Activated naive CD4-positive, alpha-beta T cell treated with anti-CD3 and anti-CD28 coated beads for 36 hours (primary cell): ENCODE measurements around the gene C1R. TPM values are rescaled to one million over a fixed set of nuclear protein-coding genes. Genes with fewer than 3 reads are reported as not detected.

Experiments used
- CTCF ChIA-PET: fragments of 350-600 bp; sonication (Branson Sonifier 250); formaldehyde crosslinking; loops from one replicate; lab custom pipeline; 2021; ENCODE audit warnings: antibody characterized with exemption; lab: Charles Lee
- DNase-seq: peaks from one replicate; pipeline ENCODE4 v3.0.0-alpha.2; 2020
- H3K27ac Mint-ChIP-seq: one replicate; pipeline ENCODE4 v1.8.0; 2021; ENCODE audit warnings: mild to moderate bottlenecking, mixed read lengths
- H3K27me3 Mint-ChIP-seq: one replicate; pipeline ENCODE4 v1.8.0; 2021; ENCODE audit warnings: low read depth, mixed read lengths
- H3K36me3 Mint-ChIP-seq: one replicate; pipeline ENCODE4 v1.8.0; 2021; ENCODE audit warnings: low read depth, mixed read lengths
- H3K4me1 Mint-ChIP-seq: one replicate; pipeline ENCODE4 v1.8.0; 2021; ENCODE audit warnings: low read depth, mixed read lengths
- H3K4me3 Mint-ChIP-seq: one replicate; pipeline ENCODE4 v1.8.0; 2021; ENCODE audit warnings: mild to moderate bottlenecking, moderate library complexity, mixed read lengths
- H3K9me3 Mint-ChIP-seq: one replicate; pipeline ENCODE4 v1.8.0; 2021; ENCODE audit warnings: mixed read lengths
- intact Hi-C: fragments of 100-400 bp; cut with micrococcal nuclease; formaldehyde crosslinking; loops from one replicate; pipeline ENCODE4 v1.15.1; 2023
- total RNA-seq, 2 experiments: library from RNA; stranded (reverse); gene quantifications; one replicate each; pipeline ENCODE4 v1.2.3, GENCODE V29; 2021

The C1R gene
- total RNA-seq, 2 experiments from 2014 or later = 1.4 to 1.5 TPM

DNA sequence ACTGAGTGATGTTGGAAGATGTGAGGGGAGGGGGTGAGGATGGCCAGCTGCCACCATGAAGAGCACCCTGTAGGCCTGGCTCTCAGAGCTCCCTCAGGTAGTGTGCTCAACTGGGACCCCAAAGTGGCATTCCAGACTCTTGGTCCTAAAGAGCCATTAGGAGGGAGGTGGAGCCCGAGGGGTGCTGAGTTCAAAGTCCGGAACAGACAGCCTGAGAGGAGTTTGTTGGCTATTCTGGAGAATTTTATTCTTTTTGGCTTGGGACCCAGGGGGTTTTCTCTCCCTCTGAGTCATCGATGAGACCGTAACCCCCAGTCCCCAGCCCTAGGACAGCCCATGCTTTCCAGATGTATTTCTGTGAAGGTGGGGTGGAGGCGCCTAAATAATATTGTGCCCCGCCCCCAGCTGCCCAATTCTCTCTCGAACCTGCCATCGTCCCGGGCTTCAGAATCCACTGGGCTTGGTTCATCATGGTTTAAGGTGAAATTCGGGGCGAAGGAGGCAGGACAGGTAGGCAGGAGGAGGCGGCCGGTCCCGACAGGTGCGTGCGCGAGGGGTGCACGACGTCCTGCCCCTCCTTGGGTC is 37.1 kb upstream of the C1R start:
- DNase-seq = no peak
- CTCF ChIA-PET = interaction anchor here (1.4 kb wide), 1 partner anchor 15 kb away, joined by 3 read pairs; no protein-coding TSS in a partner anchor

GRCh38 chr12:7128681-7129286 is 36.5 kb upstream of the C1R start, which contains the start of gene RBP5:
Gene RBP5, minus strand, starts transcription at chr12:7128889. Its CDS starts 114 bp downstream, at chr12:7128775.
- CTCF ChIA-PET = interaction anchor here (0.6 to 1.4 kb wide), 2 partner anchors 14 to 16 kb away, joined by 3 read pairs; no protein-coding TSS in a partner anchor
- intact Hi-C loops = no loop called here
- Mint-ChIP-seq H3K36me3 (no peaks in the 10 kb centered on the region), H3K27me3 (no peaks in the 10 kb centered on the region), H3K27ac (no peak within 1 kb of the TSS), H3K9me3 (no peaks in the 10 kb centered on the region), H3K4me1 (peaks cover 27% of the 10 kb centered on the region), H3K4me3 (peak within 1 kb of the TSS; percentile 82)
- DNase-seq = no peak

More for the DNA sequence above, 37.1 kb upstream of the C1R start:
- H3K36me3 Mint-ChIP-seq = no peaks in the 10 kb centered on the region
- H3K9me3 Mint-ChIP-seq = no peaks in the 10 kb centered on the region
- peak overlapping the region; percentile 82 for H3K4me3 Mint-ChIP-seq
- H3K4me1 Mint-ChIP-seq = peaks cover 27% of the 10 kb centered on the region
- H3K27ac Mint-ChIP-seq = no peak overlapping the region
- intact Hi-C loops = no loop called here
- H3K27me3 Mint-ChIP-seq = no peaks in the 10 kb centered on the region

DNA sequence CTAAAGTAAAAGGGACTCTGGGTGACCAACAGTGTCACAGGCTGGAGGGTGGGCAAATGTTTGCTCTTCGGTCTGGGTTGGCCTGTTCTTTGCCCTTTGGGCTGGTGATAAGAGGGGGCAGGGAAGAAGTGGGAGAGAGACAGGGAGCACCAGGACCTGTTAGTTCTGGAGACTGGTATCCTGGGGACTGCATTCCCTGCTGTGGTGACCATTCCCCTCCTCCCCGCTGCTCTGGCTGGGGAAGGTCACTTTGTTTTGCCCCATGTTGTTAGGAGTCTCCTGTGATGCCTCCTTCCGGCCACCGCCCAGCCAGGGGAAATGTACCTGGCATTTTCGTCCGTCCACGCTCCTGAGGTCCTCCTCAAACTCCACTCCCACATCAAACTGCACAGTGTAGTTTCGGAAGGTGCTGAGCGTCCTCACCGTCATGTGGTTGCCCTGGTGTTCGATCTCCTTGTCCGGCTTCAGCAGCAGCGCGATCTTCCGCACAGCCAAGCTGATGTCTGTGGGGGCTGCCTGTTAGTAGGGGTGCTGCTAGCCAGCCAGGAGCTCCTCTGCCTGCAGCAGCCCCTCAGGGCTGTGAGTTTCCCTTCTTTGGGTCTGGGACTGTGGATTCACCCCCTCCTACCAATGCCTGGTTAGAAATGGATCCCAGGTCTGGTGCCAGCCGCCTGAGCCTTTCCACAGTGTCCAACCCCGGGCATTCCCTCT is 35.8 kb upstream of the C1R start:
- CTCF ChIA-PET = interaction anchor here (0.6 to 1.4 kb wide), 2 partner anchors 15 to 17 kb away, joined by 3 read pairs; no protein-coding TSS in a partner anchor
- no peak overlapping the region for H3K4me3 Mint-ChIP-seq
- DNase-seq = no peak
- H3K4me1 Mint-ChIP-seq = peaks cover 27% of the 10 kb centered on the region
- no peaks in the 10 kb centered on the region for H3K36me3 Mint-ChIP-seq
- intact Hi-C loops = no loop called here
- no peaks in the 10 kb centered on the region for H3K27me3 Mint-ChIP-seq
- H3K9me3 Mint-ChIP-seq = no peaks in the 10 kb centered on the region
- H3K27ac Mint-ChIP-seq = no peak overlapping the region

GRCh38 chr12:7125632-7126227 is 33.5 kb upstream of the C1R start:
- no peaks in the 10 kb centered on the region for H3K9me3 Mint-ChIP-seq
- peaks cover 9% of the 10 kb centered on the region for H3K4me1 Mint-ChIP-seq
- no peaks in the 10 kb centered on the region for H3K27me3 Mint-ChIP-seq
- no peaks in the 10 kb centered on the region for H3K36me3 Mint-ChIP-seq
- CTCF ChIA-PET = interaction anchor here (0.7 to 1.9 kb wide), 3 partner anchors 13 to 82 kb away, joined by 3 to 7 read pairs (median 3); no protein-coding TSS in a partner anchor
- no peak for DNase-seq
- H3K27ac Mint-ChIP-seq = no peak overlapping the region
- no peak overlapping the region for H3K4me3 Mint-ChIP-seq
- intact Hi-C loops = no loop called here

DNA sequence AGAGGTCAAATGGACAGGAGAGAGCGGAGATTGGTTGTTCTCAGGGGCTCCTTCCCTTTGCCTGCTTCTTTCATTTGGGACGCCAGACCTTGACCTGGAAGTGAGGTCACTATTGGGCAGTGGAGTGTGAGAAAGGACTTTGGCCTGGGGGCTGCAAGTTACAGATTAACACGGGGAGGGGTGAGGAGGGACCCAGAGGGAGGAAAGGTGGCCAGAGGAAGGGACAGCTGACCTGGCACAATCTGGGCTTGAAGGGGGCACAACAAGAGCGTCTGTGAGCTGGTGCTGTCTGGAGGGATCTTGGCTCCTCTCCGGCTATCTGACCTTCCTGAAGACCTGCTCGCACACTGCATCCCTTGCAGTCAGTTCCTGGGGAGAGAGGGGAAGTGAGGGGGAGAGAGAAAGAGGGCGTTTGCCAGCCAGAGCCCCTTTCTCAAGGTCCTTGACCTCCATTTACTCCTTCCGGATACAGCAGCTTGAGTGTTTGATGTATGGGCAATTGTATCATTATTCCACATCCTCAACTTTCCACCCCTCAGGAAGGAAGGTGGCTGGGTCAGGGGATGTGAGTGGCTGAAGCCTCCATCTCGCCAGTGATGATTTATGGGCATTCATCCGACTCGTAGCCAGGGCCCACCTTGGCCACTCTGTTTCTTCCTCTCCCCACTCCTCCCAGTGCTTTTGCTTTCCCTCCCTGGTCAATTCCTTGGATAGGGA is 31.7 kb upstream of the C1R start:
- H3K27me3 Mint-ChIP-seq = no peaks in the 10 kb centered on the region
- no peaks in the 10 kb centered on the region for H3K36me3 Mint-ChIP-seq
- peaks cover 2% of the 10 kb centered on the region for H3K4me1 Mint-ChIP-seq
- DNase-seq = no peak
- no peak overlapping the region for H3K4me3 Mint-ChIP-seq
- no peaks in the 10 kb centered on the region for H3K9me3 Mint-ChIP-seq
- intact Hi-C loops = no loop called here
- CTCF ChIA-PET = interaction anchor here (1.5 kb wide), 1 partner anchor 11 kb away, joined by 6 read pairs; no protein-coding TSS in a partner anchor
- no peak overlapping the region for H3K27ac Mint-ChIP-seq

DNA sequence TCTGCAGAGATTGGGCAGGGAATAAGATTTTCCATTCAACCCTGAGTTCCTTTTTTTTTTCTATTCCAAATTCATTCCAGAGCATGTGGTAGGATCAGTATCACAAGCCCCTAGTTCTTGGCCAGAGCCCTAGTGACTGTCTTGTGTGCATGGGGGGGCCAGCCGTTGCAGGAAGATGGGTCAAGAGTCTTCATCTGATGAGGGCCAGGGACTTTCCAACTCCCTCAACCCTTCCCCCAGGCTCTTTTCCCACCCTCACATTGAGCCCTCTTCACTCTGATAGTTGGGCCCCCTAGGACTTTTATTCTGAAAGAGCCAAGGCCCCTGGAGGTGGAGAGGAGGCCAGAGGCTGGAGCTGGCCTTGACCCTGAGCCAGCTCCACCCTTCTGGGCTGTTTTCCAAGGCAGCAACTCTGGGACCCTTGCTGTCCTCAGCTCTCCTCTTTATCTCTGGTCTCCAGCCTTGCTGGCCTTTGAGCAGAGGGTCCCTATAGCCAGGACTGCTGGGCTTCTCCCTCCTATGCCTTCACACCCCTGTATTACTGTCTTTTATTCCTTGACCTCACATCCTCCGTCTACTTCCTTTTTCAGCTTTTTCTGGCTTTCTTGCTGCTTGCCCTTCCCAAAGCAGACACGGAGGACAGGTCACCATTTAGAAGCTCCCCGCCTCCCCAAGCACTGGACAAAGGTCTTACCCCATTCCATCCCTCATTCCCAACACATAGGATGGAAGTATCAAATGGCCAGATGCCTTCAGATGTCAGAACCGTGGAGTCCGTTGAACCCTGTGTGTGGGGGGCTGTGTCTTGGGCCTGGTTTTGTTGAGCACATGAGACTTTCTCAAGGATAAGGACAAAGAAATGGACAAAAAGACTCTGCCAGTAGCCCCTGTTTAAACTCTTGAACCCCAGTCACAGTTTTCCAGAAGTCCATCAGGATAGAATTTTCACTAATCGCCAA is 30.8 kb upstream of the C1R start:
- Mint-ChIP-seq H3K4me3 (no peak overlapping the region), H3K27me3 (no peaks in the 10 kb centered on the region), H3K27ac (no peak overlapping the region), H3K36me3 (peaks cover under 1% of the 10 kb centered on the region), H3K4me1 (no peaks in the 10 kb centered on the region), H3K9me3 (no peaks in the 10 kb centered on the region)
- CTCF ChIA-PET = interaction anchor here (0.6 to 1.5 kb wide), 2 partner anchors 10 to 24 kb away, joined by 3 to 6 read pairs; no protein-coding TSS in a partner anchor
- DNase-seq = no peak
- intact Hi-C loops = no loop called here

- H3K4me3 Mint-ChIP-seq = no peak overlapping the region
- intact Hi-C loops = no loop called here
- H3K4me1 Mint-ChIP-seq = no peaks in the 10 kb centered on the region
- peaks cover 5% of the 10 kb centered on the region for H3K36me3 Mint-ChIP-seq
- H3K27ac Mint-ChIP-seq = no peak overlapping the region
- DNase-seq = no peak
- CTCF ChIA-PET = interaction anchor here (1.3 kb wide), 1 partner anchor 14 kb away, joined by 3 read pairs; no protein-coding TSS in a partner anchor
- H3K9me3 Mint-ChIP-seq = no peaks in the 10 kb centered on the region
- no peaks in the 10 kb centered on the region for H3K27me3 Mint-ChIP-seq
Observed at GRCh38 chr12:7121324-7121723, 29.1 kb upstream of the C1R start.

- no peak for DNase-seq
- H3K27me3 Mint-ChIP-seq = no peaks in the 10 kb centered on the region
- CTCF ChIA-PET = interaction anchor here (0.5 to 1.2 kb wide), 2 partner anchors 9 to 1539 kb away, joined by 3 to 4 read pairs; no protein-coding TSS in a partner anchor
- intact Hi-C loops = no loop called here
- peaks cover 5% of the 10 kb centered on the region for H3K36me3 Mint-ChIP-seq
- H3K9me3 Mint-ChIP-seq = no peaks in the 10 kb centered on the region
- H3K4me1 Mint-ChIP-seq = no peaks in the 10 kb centered on the region
- no peak overlapping the region for H3K27ac Mint-ChIP-seq
- no peak overlapping the region for H3K4me3 Mint-ChIP-seq
Observed at GRCh38 chr12:7120166-7120565, 27.9 kb upstream of the C1R start.

DNA sequence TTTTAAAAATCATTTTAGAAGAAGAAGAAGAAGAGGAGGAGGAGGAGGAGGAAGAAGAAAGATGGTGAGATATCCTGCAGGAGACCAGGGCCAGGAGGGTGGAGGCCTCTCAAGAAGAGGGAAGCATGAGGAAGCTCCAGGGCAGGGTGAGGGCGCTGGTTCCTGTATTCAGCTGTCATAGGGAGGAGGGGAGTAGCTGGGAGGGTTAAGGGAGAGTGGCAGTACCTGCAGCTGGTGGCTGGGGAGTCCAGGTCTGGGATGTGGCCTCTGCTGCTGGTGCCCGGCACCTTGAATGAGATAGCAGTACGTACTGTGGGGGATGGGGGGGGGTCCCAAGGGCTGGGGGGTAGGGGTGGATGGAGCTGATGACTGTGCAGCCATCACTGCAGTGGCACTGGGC is 26.6 kb upstream of the C1R start:
- Mint-ChIP-seq H3K9me3 (no peaks in the 10 kb centered on the region), H3K4me1 (no peaks in the 10 kb centered on the region), H3K36me3 (peaks cover 5% of the 10 kb centered on the region), H3K27ac (no peak overlapping the region), H3K27me3 (no peaks in the 10 kb centered on the region), H3K4me3 (no peak overlapping the region)
- CTCF ChIA-PET = no interaction called here
- intact Hi-C loops = no loop called here
- DNase-seq = no peak

GRCh38 chr12:7117670-7118069 is 25.4 kb upstream of the C1R start:
- CTCF ChIA-PET = no interaction called here
- Mint-ChIP-seq H3K4me3 (no peak overlapping the region), H3K27me3 (no peaks in the 10 kb centered on the region), H3K27ac (no peak overlapping the region), H3K4me1 (peaks cover 4% of the 10 kb centered on the region), H3K36me3 (peaks cover 5% of the 10 kb centered on the region), H3K9me3 (no peaks in the 10 kb centered on the region)
- no peak for DNase-seq
- intact Hi-C loops = no loop called here

- Mint-ChIP-seq H3K27ac (no peak overlapping the region), H3K27me3 (no peaks in the 10 kb centered on the region), H3K36me3 (peaks cover 5% of the 10 kb centered on the region), H3K4me1 (peaks cover 4% of the 10 kb centered on the region), H3K4me3 (no peak overlapping the region), H3K9me3 (no peaks in the 10 kb centered on the region)
- DNase-seq = no peak
- intact Hi-C loops = no loop called here
- CTCF ChIA-PET = no interaction called here
Observed at GRCh38 chr12:7116916-7117315, 24.7 kb upstream of the C1R start.
